Upper lobe of right lung (tissue), 1 donor: Measurements from ENCODE around the gene TIMM17A. TPM values are rescaled to one million over a fixed set of nuclear protein-coding genes. Genes with fewer than 3 reads are reported as not detected.

Experiments
- ATAC-seq: fragments of 200-7000 bp; cut with Tn5 transposase; one replicate; pipeline ENCODE4 v1.9.1; 2020; ENCODE audit warnings: mild to moderate bottlenecking, moderate library complexity
- DNase-seq: peaks from one replicate; pipeline ENCODE4 v3.0.0-alpha.2; 2020
- H3K27ac ChIP-seq: fragments of 200-600 bp; one replicate; pipeline ENCODE4 v1.8.0; 2022
- H3K27me3 ChIP-seq: fragments of 200-600 bp; one replicate; pipeline ENCODE4 v1.8.0; 2022; ENCODE audit warnings: mild to moderate bottlenecking
- H3K36me3 ChIP-seq: fragments of 200-600 bp; one replicate; pipeline ENCODE4 v1.8.0; 2022
- H3K4me1 ChIP-seq: fragments of 200-600 bp; one replicate; pipeline ENCODE4 v1.8.0; 2022
- H3K4me3 ChIP-seq: fragments of 200-600 bp; one replicate; pipeline ENCODE4 v1.8.0; 2022; ENCODE audit warnings: mild to moderate bottlenecking
- H3K9me3 ChIP-seq: fragments of 200-600 bp; one replicate; pipeline ENCODE4 v1.8.0; 2022
- intact Hi-C: fragments of 100-400 bp; cut with DNase I; formaldehyde crosslinking; loops from one replicate; pipeline ENCODE4 v1.11.0; 2022
- total RNA-seq: library from RNA; stranded (reverse); fragmentation: NEBNext Ultra II Directional; extraction: Animal tissue kit (Norgen Biotek cat#: 25700); gene quantifications from one replicate; pipeline ENCODE4 v1.2.1, GENCODE V29; 2021
- TF ChIP-seq, protein P1 (sequence below): fragments of 200-600 bp; IDR thresholded peaks from one replicate; pipeline ENCODE4 v1.8.0; 2022; ENCODE audit warnings: antibody characterized with exemption
- donor health status: DM: no; HTN: yes; CAD: no; lungs with severe emphysema.

Gene TIMM17A
- total RNA-seq, 1 donor from 2014 or later = 33.9 TPM

DNA sequence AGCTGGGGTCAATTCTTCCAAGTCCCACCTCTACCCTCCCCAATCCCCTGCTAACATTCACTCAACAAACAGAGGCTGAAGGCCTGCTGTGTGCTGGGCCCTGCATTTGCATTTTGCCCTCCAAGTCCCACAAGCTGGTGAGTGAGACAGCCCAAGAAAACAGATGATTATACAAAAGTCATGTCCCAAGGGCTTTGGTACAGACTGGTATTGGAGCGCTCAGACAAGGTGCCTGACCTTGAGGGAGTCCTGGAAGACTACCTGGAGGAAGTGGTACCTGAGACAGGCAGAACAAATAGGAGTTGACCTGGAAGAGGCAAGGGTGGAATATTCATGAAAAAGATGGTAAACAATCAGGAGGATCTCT is 13.2 kb upstream of the TIMM17A start:
- H3K4me3 ChIP-seq = peak overlapping the region; percentile 23

GRCh38 chr1:201944002-201944401 is 11.3 kb upstream of the TIMM17A start:
- intact Hi-C loops = no loop called here
- DNase-seq = no peak

More for the DNA sequence above, 13.2 kb upstream of the TIMM17A start:
- intact Hi-C loops = no loop called here
- ATAC-seq (no peak), DNase-seq (no peak)
- TF ChIP-seq, protein P1, sequence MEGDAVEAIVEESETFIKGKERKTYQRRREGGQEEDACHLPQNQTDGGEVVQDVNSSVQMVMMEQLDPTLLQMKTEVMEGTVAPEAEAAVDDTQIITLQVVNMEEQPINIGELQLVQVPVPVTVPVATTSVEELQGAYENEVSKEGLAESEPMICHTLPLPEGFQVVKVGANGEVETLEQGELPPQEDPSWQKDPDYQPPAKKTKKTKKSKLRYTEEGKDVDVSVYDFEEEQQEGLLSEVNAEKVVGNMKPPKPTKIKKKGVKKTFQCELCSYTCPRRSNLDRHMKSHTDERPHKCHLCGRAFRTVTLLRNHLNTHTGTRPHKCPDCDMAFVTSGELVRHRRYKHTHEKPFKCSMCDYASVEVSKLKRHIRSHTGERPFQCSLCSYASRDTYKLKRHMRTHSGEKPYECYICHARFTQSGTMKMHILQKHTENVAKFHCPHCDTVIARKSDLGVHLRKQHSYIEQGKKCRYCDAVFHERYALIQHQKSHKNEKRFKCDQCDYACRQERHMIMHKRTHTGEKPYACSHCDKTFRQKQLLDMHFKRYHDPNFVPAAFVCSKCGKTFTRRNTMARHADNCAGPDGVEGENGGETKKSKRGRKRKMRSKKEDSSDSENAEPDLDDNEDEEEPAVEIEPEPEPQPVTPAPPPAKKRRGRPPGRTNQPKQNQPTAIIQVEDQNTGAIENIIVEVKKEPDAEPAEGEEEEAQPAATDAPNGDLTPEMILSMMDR = no peak
- H3K9me3 ChIP-seq = no peaks in the 10 kb centered on the region
- no peak overlapping the region for H3K27ac ChIP-seq
- no peaks in the 10 kb centered on the region for H3K36me3 ChIP-seq
- peaks cover 10% of the 10 kb centered on the region for H3K27me3 ChIP-seq
- no peaks in the 10 kb centered on the region for H3K4me1 ChIP-seq

DNA sequence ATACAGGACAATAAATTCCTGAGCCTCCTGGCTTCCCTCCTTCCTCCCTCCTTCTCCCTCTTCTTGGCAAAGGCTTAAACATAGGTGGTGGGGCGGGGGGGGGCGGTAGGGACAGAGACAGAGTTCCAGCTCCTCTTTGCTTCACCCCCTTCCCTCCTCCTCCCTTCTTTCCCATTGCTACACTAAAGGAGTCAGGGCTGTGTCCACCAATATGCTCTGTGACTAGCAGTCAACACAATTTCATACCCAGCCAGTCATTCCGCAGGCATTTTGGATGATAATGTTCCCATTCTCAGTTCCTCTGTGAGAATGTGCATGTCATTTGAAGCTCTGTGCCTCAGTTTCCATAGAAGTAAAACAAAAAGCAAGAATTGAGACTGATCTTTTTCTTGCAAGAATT is 10.7 kb upstream of the TIMM17A start:
- H3K27me3 ChIP-seq = peaks cover 10% of the 10 kb centered on the region
- TF ChIP-seq, protein P1 = no peak
- DNase-seq = no peak
- no peak for ATAC-seq
- H3K27ac ChIP-seq = no peak overlapping the region
- no peaks in the 10 kb centered on the region for H3K36me3 ChIP-seq
- no peaks in the 10 kb centered on the region for H3K4me1 ChIP-seq
- no peaks in the 10 kb centered on the region for H3K9me3 ChIP-seq
- H3K4me3 ChIP-seq = peak overlapping the region; percentile 55
- intact Hi-C loops = no loop called here

More at GRCh38 chr1:201944002-201944401, 11.3 kb upstream of the TIMM17A start:
- Histone ChIP-seq H3K4me3 (peak overlapping the region; percentile 55), H3K27me3 (peaks cover 10% of the 10 kb centered on the region), H3K9me3 (no peaks in the 10 kb centered on the region), H3K36me3 (no peaks in the 10 kb centered on the region), H3K27ac (peak overlapping the region; percentile 17), H3K4me1 (no peaks in the 10 kb centered on the region)
- TF ChIP-seq, protein P1 = no peak
- no peak for ATAC-seq

DNA sequence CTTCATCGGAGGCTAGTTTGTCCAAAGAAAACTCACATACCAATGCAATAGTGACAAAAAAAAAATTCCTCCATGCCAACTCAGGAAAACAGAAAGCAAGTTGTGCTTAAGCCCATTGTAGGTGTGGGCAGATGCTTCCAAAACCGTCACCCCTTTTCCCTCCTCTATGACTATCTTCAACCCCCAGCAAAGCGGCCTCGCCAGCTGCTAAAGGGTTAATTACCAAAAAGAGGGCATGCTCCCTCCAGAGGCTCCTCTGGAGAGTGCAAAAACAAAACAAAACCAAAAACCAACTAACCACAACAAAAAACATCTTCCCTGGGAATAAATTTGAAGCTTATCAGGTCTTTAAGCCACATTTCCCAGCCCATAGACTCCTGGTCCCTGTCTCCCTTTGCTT is 10.1 kb upstream of the TIMM17A start:
- no peak for DNase-seq
- ATAC-seq = no peak
- TF ChIP-seq, protein P1 = peak; percentile 33
- Histone ChIP-seq H3K27me3 (peaks cover 10% of the 10 kb centered on the region), H3K27ac (peak overlapping the region; percentile 58), H3K9me3 (no peaks in the 10 kb centered on the region), H3K4me1 (no peaks in the 10 kb centered on the region), H3K36me3 (no peaks in the 10 kb centered on the region), H3K4me3 (peak overlapping the region; percentile 55)
- intact Hi-C loops = no loop called here

GRCh38 chr1:201945863-201946223 is 9.5 kb upstream of the TIMM17A start:
- no peak for ATAC-seq
- intact Hi-C loops = no loop called here

More at GRCh38 chr1:201945863-201946223, 9.5 kb upstream of the TIMM17A start:
- no peaks in the 10 kb centered on the region for H3K9me3 ChIP-seq
- H3K4me1 ChIP-seq = no peaks in the 10 kb centered on the region
- TF ChIP-seq, protein P1 = no peak
- H3K27me3 ChIP-seq = peaks cover 10% of the 10 kb centered on the region
- DNase-seq = no peak
- H3K27ac ChIP-seq = peak overlapping the region; percentile 58
- H3K4me3 ChIP-seq = peak overlapping the region; percentile 55
- H3K36me3 ChIP-seq = no peaks in the 10 kb centered on the region
